Effector memory CD4-positive, alpha-beta T cell (primary cell): ENCODE measurements around the gene SLAMF8.

ENCODE experiments used
- DNase-seq, 3 donors: peaks; one replicate each; pipeline ENCODE4 v3.0.0-alpha.2; 2020
- H3K27ac ChIP-seq: 2 replicates; pipeline ENCODE4 v1.7.0; 2013; ENCODE audit warnings: mild to moderate bottlenecking, low read length, moderate library complexity; ENCODE audit not compliant: insufficient read depth, poor library complexity, severe bottlenecking
- H3K27me3 ChIP-seq: replicated peaks from 2 replicates; pipeline ENCODE4 v1.7.0; 2013; ENCODE audit warnings: mild to moderate bottlenecking, low read length; ENCODE audit not compliant: insufficient read depth, control insufficient read depth, poor library complexity, severe bottlenecking
- H3K36me3 ChIP-seq: 2 replicates; pipeline ENCODE4 v1.7.0; 2013; ENCODE audit warnings: mild to moderate bottlenecking, low read length, moderate library complexity; ENCODE audit not compliant: control insufficient read depth, insufficient read depth
- H3K4me1 ChIP-seq: 2 replicates; pipeline ENCODE4 v1.7.0; 2013; ENCODE audit warnings: low read length, mild to moderate bottlenecking; ENCODE audit not compliant: control insufficient read depth, insufficient read depth, poor library complexity, severe bottlenecking
- H3K4me3 ChIP-seq: 2 replicates; pipeline ENCODE4 v1.7.0; 2013; ENCODE audit warnings: low read length, low read depth, mild to moderate bottlenecking; ENCODE audit not compliant: insufficient read depth, poor library complexity, severe bottlenecking
- H3K9me3 ChIP-seq: 2 replicates; pipeline ENCODE4 v1.7.0; 2013; ENCODE audit warnings: mild to moderate bottlenecking, low read length, moderate library complexity; ENCODE audit not compliant: control insufficient read depth

SLAMF8 gene

GRCh38 chr1:159880430-159880829 is 53.8 kb downstream of the SLAMF8 start:
- H3K36me3 ChIP-seq, result no peaks in the 10 kb centered on the region

DNA sequence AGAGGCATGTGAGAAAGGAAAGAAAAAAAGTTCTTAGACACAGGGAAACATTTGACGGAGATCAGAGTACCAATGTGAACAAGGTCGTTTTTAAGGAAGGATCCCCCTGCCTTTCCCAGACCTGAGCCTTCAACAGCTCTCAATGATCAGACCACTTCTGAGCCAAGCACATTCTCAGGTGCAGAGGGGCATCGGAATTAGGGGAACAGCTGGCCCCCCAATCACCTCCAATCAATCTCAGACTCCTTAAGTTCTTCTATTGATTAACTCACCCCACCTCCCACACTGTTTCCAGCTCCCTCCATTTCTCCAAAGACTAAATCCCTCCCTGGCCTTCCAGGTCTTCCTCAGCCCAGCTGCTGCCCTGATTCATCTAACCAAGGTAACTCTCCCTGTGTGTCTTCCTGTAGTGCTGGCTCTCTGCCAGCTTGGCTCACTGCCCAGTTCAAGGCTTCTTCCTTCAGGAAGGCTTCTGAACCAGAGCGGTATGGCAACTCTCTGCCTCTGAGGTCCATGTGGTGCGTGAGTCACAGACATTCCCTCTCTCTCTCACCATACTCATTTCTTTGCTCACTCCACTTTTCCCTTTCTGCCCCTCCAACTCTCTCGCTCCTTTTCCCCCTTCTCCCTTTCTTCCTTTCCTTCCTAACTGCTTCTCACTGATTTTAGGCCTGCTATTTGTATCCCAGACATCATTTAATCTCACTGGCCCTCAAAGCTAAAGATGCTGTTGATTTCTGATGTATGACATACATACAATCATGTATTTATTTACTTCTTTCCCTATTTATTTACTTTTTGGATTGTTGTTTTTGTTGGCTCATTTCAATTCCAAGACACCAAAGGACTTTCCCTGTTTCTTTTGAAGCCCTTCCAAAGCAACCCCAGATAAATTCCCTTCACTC is 55.2 kb downstream of the SLAMF8 start:
- H3K9me3 ChIP-seq, result no peaks in the 10 kb centered on the region
- H3K27ac ChIP-seq, result no peak overlapping the region
- no peak overlapping the region for H3K4me3 ChIP-seq
- peaks cover 8% of the 10 kb centered on the region for H3K4me1 ChIP-seq
- peak; percentile 13 to 48 (median 26) for DNase-seq
- no peaks in the 10 kb centered on the region for H3K27me3 ChIP-seq
- H3K36me3 ChIP-seq, result no peaks in the 10 kb centered on the region

More at GRCh38 chr1:159880430-159880829, 53.8 kb downstream of the SLAMF8 start:
- Histone ChIP-seq H3K27ac (no peak overlapping the region), H3K9me3 (no peaks in the 10 kb centered on the region), H3K4me3 (no peak overlapping the region), H3K27me3 (no peaks in the 10 kb centered on the region), H3K4me1 (peaks cover 8% of the 10 kb centered on the region)
- DNase-seq, result no peak

DNA sequence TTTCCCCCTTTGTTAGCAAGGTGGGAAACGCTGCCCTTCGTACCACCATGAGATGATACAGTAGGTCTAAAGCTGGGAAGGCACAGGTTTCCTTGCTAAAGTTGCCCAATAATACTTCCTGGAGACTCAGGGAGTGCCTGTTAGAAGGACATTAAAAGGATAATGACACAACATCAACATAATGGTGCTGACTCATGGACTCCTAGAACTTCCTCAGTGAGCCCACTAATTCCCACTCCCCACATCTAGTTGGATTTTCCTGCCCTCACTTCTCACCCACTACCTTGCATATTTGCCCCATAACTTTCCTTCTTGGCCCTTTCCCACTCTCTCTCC is 55.8 kb downstream of the SLAMF8 start:
- DNase-seq, result no peak
- H3K9me3 ChIP-seq, result no peaks in the 10 kb centered on the region
- peaks cover 8% of the 10 kb centered on the region for H3K4me1 ChIP-seq
- H3K36me3 ChIP-seq, result no peaks in the 10 kb centered on the region
- no peak overlapping the region for H3K4me3 ChIP-seq
- H3K27ac ChIP-seq, result no peak overlapping the region
- H3K27me3 ChIP-seq, result no peaks in the 10 kb centered on the region

GRCh38 chr1:159883134-159883533 is 56.5 kb downstream of the SLAMF8 start:
- no peaks in the 10 kb centered on the region for H3K27me3 ChIP-seq
- no peak for DNase-seq
- H3K27ac ChIP-seq, result no peak overlapping the region
- H3K9me3 ChIP-seq, result no peaks in the 10 kb centered on the region
- no peak overlapping the region for H3K4me3 ChIP-seq
- H3K4me1 ChIP-seq, result peaks cover 8% of the 10 kb centered on the region
- H3K36me3 ChIP-seq, result no peaks in the 10 kb centered on the region

- Histone ChIP-seq H3K4me1 (peaks cover 8% of the 10 kb centered on the region), H3K9me3 (no peaks in the 10 kb centered on the region), H3K27ac (no peak overlapping the region), H3K4me3 (no peak overlapping the region), H3K36me3 (no peaks in the 10 kb centered on the region), H3K27me3 (no peaks in the 10 kb centered on the region)
- no peak for DNase-seq
Measured at GRCh38 chr1:159884296-159884695, 57.6 kb downstream of the SLAMF8 start.
